ENCODE data around the gene ST14. TPM values are rescaled to one million over a fixed set of nuclear protein-coding genes. Genes with fewer than 3 reads are reported as not detected.

The ST14 gene
- total and polyA plus RNA-seq, 3 donors from 2014 or later = 0.55 to 5.8 (median 2.4) TPM

GRCh38 chr11:130202818-130203689, 43.5 kb downstream of the ST14 start:
- Histone ChIP-seq H3K27me3 (no peaks in the 10 kb centered on the region), H3K27ac (no peak overlapping the region), H3K4me1 (no peaks in the 10 kb centered on the region), H3K36me3 (ENCODE audit: low read depth, missing control alignments) (no peaks in the 10 kb centered on the region), H3K9me3 (no peaks in the 10 kb centered on the region), H3K4me3 (no peak overlapping the region)
- TF ChIP-seq POLR2A (IDR thresholded peaks at IDR 0.05) = no peak
- TF ChIP-seq CTCF (IDR thresholded peaks at IDR 0.05) = no peak
- 84 to 92% methylated on average over 23 to 25 of the region's 25 CpGs for WGBS, 2 donors
- intact Hi-C loops (cut with DNase I; ENCODE audit: low total_unique reads) = no loop called here
- no peak for DNase-seq

- H3K4me3 ChIP-seq = no peak overlapping the region
- no peak for TF ChIP-seq POLR2A (IDR thresholded peaks at IDR 0.05)
- no peak for TF ChIP-seq CTCF (IDR thresholded peaks at IDR 0.05)
- intact Hi-C loops (cut with DNase I; ENCODE audit: low total_unique reads) = no loop called here
Observed at GRCh38 chr11:130203766-130204702, 44.5 kb downstream of the ST14 start.

GRCh38 chr11:130204703-130205095, 45.1 kb downstream of the ST14 start:
- TF ChIP-seq POLR2A (IDR thresholded peaks at IDR 0.05) = no peak
- TF ChIP-seq CTCF (IDR thresholded peaks at IDR 0.05) = no peak
- DNase-seq = no peak
- Histone ChIP-seq H3K4me1 (no peaks in the 10 kb centered on the region), H3K27ac (no peak overlapping the region), H3K27me3 (no peaks in the 10 kb centered on the region), H3K9me3 (no peaks in the 10 kb centered on the region), H3K36me3 (ENCODE audit: low read depth, missing control alignments) (no peaks in the 10 kb centered on the region), H3K4me3 (no peak overlapping the region)
- WGBS, 2 donors = 92 to 93% methylated on average over 11 of the region's 11 CpGs
- intact Hi-C loops (cut with DNase I; ENCODE audit: low total_unique reads) = no loop called here

More at GRCh38 chr11:130203766-130204702, 44.5 kb downstream of the ST14 start:
- Histone ChIP-seq H3K27me3 (no peaks in the 10 kb centered on the region), H3K4me1 (no peaks in the 10 kb centered on the region), H3K36me3 (ENCODE audit: low read depth, missing control alignments) (no peaks in the 10 kb centered on the region), H3K27ac (no peak overlapping the region), H3K9me3 (no peaks in the 10 kb centered on the region)
- 93 to 94% methylated on average over 27 of the region's 27 CpGs for WGBS, 2 donors
- no peak for DNase-seq

- no peak for TF ChIP-seq CTCF (IDR thresholded peaks at IDR 0.05)
- no peak for TF ChIP-seq POLR2A (IDR thresholded peaks at IDR 0.05)
- Histone ChIP-seq H3K4me3 (no peak overlapping the region), H3K4me1 (no peaks in the 10 kb centered on the region), H3K36me3 (ENCODE audit: low read depth, missing control alignments) (no peaks in the 10 kb centered on the region), H3K27ac (no peak overlapping the region), H3K27me3 (no peaks in the 10 kb centered on the region), H3K9me3 (no peaks in the 10 kb centered on the region)
- WGBS, 2 donors = 80 to 89% methylated on average over 21 to 22 of the region's 22 CpGs
- no peak for DNase-seq
- intact Hi-C loops (cut with DNase I; ENCODE audit: low total_unique reads) = no loop called here
Observed at GRCh38 chr11:130206141-130206540, 46.6 kb downstream of the ST14 start.
